ENCODE results near the gene HTRA1.

Gene HTRA1

GRCh38 chr10:122471531-122472177, 10.3 kb downstream of the HTRA1 start:
- no peak for DNase-seq

GRCh38 chr10:122473116-122473515, 11.8 kb downstream of the HTRA1 start:
- no peak for DNase-seq

GRCh38 chr10:122474131-122474818, 12.9 kb downstream of the HTRA1 start:
- peak in 12 of 56 donors; percentile 30 to 71 (median 44) for DNase-seq

GRCh38 chr10:122475100-122475499, 13.7 kb downstream of the HTRA1 start:
- DNase-seq: peak in 49 of 56 donors; percentile 30 to 86 (median 67)

- DNase-seq: peak in 5 of 56 donors; percentile 38 to 60 (median 49)
These were observed 14.4 kb downstream of the HTRA1 start for GRCh38 chr10:122475591-122476332.

GRCh38 chr10:122476333-122476695, 15.0 kb downstream of the HTRA1 start:
- DNase-seq: no peak

- no peak for DNase-seq
These were observed 16.1 kb downstream of the HTRA1 start for GRCh38 chr10:122477436-122477835.

- peak in 33 of 56 donors; percentile 27 to 76 (median 48) for DNase-seq
These were observed 17.6 kb downstream of the HTRA1 start for GRCh38 chr10:122478971-122479370.

GRCh38 chr10:122480146-122480833, 18.9 kb downstream of the HTRA1 start:
- DNase-seq: no peak

GRCh38 chr10:122481296-122482056, 20.1 kb downstream of the HTRA1 start:
- DNase-seq: no peak

- no peak for DNase-seq
These were observed 23.1 kb downstream of the HTRA1 start for GRCh38 chr10:122484276-122485060.

GRCh38 chr10:122485670-122486069, 24.3 kb downstream of the HTRA1 start:
- peak in 22 of 56 donors; percentile 23 to 73 (median 42) for DNase-seq

- DNase-seq: no peak
These were observed 25.2 kb downstream of the HTRA1 start for GRCh38 chr10:122486406-122487080.

- DNase-seq: peak in 17 of 56 donors; percentile 28 to 64 (median 43)
These were observed 25.9 kb downstream of the HTRA1 start for GRCh38 chr10:122487174-122487765.

GRCh38 chr10:122490268-122490667, 28.9 kb downstream of the HTRA1 start:
- DNase-seq: no peak

- DNase-seq: peak in 9 of 56 donors; percentile 26 to 59 (median 29)
These were observed 29.7 kb downstream of the HTRA1 start for GRCh38 chr10:122490786-122491680.

- no peak for DNase-seq
These were observed 30.7 kb downstream of the HTRA1 start for GRCh38 chr10:122492006-122492405.

GRCh38 chr10:122492999-122493481, 31.7 kb downstream of the HTRA1 start:
- DNase-seq: peak in 1 of 56 donors; percentile 27

Measured in amygdala (tissue), 56 donors.